ENCODE data around the gene FLYWCH2.
A peak's percentile ranks its signal among the peaks of the same experiment; 100 is the strongest.

FLYWCH2 gene

DNA sequence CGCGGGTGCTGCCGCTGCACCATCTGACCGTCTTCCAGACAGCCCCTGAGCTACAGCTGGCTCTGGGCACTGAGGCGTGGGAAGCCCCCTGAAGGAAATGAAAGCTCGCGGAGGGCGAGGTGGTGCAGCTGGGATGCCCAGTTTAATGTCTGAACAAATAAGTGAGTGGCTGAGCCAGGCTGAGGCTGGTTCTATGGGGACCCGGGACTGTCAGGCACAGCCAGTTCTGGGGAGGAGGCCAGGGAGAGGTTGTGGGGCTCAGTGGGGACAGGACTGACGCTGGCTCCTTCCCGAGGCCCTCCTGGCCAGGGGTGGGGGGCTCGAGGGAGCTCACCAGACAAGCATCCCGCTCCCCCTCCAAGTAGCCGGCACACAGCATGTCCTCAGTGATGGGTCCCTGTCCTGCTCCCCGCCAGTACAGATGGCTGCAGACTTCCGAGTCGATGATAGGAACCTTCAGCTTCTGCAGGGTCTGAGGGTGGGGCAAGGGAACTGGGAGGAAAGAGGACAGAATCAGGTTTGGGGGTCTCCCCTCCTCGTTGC lies 29.4 kb upstream of the FLYWCH2 start:
- no peak overlapping the region for H3K4me3 ChIP-seq (ENCODE audit: low read depth, low read length)
- DNase-seq (ENCODE audit: low read depth) = no peak
- TF ChIP-seq, protein P1, sequence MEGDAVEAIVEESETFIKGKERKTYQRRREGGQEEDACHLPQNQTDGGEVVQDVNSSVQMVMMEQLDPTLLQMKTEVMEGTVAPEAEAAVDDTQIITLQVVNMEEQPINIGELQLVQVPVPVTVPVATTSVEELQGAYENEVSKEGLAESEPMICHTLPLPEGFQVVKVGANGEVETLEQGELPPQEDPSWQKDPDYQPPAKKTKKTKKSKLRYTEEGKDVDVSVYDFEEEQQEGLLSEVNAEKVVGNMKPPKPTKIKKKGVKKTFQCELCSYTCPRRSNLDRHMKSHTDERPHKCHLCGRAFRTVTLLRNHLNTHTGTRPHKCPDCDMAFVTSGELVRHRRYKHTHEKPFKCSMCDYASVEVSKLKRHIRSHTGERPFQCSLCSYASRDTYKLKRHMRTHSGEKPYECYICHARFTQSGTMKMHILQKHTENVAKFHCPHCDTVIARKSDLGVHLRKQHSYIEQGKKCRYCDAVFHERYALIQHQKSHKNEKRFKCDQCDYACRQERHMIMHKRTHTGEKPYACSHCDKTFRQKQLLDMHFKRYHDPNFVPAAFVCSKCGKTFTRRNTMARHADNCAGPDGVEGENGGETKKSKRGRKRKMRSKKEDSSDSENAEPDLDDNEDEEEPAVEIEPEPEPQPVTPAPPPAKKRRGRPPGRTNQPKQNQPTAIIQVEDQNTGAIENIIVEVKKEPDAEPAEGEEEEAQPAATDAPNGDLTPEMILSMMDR (IDR thresholded peaks at IDR 0.05; ENCODE audit: low read depth, low read length) = no peak
- TF ChIP-seq, protein P2, sequence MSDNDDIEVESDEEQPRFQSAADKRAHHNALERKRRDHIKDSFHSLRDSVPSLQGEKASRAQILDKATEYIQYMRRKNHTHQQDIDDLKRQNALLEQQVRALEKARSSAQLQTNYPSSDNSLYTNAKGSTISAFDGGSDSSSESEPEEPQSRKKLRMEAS (IDR thresholded peaks at IDR 0.05; ENCODE audit: low read depth, low read length) = no peak
- TF ChIP-seq POLR2A (IDR thresholded peaks at IDR 0.05; ENCODE audit: extremely low read depth, insufficient read length) (no peak), MYC (IDR thresholded peaks at IDR 0.05; ENCODE audit: low read depth, low read length) (no peak)

DNA sequence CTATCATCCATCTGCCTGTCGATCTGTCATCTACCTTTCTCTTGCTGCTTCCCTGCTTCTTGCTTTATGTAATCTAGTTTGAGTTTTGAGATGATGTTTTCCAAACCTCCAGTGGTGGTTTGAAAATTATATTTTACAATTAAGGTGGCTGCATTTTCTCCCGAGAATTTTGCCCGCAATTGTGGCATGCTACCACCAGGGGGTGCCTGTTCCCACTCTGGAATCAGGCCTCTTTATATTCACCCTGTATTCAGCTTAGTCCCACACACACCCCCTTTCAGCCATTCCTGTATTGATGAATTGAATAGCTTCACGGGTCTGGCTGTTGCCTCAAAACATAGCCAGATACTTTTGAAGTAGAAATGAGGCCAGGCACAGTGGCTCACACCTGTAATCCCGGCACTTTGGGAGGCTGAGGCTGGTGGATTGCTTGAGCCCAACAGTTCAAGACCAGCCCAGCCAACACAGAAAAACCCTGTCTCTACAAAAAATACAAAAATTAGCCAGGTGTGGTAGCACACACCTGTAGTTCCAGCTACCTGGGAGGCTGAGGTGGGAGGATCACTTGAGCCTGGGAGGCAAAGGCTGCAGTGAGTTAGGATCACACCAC lies 28.2 kb upstream of the FLYWCH2 start:
- DNase-seq (ENCODE audit: low read depth) = peak; percentile 28
- no peak overlapping the region for H3K4me3 ChIP-seq (ENCODE audit: low read depth, low read length)
- TF ChIP-seq, protein P2 (IDR thresholded peaks at IDR 0.05; ENCODE audit: low read depth, low read length) = no peak
- TF ChIP-seq, protein P1 (IDR thresholded peaks at IDR 0.05; ENCODE audit: low read depth, low read length) = peak; percentile 68

DNA sequence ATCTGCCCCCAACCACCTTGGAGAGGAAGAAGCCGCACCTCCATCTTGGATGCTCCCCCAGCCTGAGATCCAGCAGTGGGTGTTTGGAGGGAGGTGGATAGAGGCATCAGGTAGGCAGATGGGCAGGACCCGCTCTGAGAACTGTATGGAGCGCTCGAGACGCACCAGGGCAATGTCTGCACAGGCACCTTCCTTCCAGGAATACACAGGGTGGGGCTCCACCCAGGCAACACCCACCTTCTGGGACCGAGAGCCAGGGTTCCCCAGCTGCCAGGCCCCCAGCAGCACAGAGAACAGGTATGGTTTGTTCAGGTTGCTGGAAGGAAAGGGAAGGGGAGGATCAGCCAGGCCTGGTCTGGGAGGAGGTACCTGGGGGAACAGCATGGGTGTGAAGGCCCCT lies 27.5 kb upstream of the FLYWCH2 start:
- TF ChIP-seq, protein P2 (IDR thresholded peaks at IDR 0.05; ENCODE audit: low read depth, low read length) = no peak
- no peak for TF ChIP-seq MYC (IDR thresholded peaks at IDR 0.05; ENCODE audit: low read depth, low read length)
- TF ChIP-seq, protein P1 (IDR thresholded peaks at IDR 0.05; ENCODE audit: low read depth, low read length) = no peak
- no peak for TF ChIP-seq POLR2A (IDR thresholded peaks at IDR 0.05; ENCODE audit: extremely low read depth, insufficient read length)
- no peak overlapping the region for H3K4me3 ChIP-seq (ENCODE audit: low read depth, low read length)
- DNase-seq (ENCODE audit: low read depth) = no peak

DNA sequence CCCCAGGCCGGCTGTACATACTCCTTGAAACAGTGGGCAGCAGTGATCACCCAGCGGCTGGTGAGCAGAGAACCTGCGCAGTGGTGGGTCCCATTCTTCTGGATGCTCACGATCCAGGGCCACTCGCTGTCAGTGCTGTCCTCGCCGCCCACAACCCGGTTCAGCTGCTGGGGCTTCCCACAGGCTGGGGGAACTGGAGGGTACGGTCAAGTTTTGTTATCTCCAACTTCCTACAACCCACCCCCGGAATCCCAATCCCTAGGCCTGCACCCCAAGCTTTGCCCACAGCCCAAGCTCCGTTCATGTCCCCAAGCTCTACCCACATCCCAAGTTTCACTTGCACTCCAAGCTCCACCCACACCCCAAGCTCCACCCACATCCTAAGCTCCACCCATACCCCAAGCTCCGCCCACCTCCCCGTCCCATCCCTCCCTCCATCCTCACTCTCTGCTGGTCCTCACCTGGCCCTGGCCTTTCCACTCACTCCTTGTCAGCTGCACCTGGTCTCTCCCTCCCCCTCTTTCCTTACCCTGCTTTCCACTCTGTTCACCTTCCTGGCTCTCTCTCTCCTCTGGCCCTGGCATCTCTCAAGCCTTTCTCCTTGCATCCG lies 26.8 kb upstream of the FLYWCH2 start:
- no peak overlapping the region for H3K4me3 ChIP-seq (ENCODE audit: low read depth, low read length)
- DNase-seq (ENCODE audit: low read depth) = no peak
- TF ChIP-seq, protein P1 (IDR thresholded peaks at IDR 0.05; ENCODE audit: low read depth, low read length) = no peak
- TF ChIP-seq, protein P2 (IDR thresholded peaks at IDR 0.05; ENCODE audit: low read depth, low read length) = no peak
- TF ChIP-seq MYC (IDR thresholded peaks at IDR 0.05; ENCODE audit: low read depth, low read length) = no peak
- no peak for TF ChIP-seq POLR2A (IDR thresholded peaks at IDR 0.05; ENCODE audit: extremely low read depth, insufficient read length)

DNA sequence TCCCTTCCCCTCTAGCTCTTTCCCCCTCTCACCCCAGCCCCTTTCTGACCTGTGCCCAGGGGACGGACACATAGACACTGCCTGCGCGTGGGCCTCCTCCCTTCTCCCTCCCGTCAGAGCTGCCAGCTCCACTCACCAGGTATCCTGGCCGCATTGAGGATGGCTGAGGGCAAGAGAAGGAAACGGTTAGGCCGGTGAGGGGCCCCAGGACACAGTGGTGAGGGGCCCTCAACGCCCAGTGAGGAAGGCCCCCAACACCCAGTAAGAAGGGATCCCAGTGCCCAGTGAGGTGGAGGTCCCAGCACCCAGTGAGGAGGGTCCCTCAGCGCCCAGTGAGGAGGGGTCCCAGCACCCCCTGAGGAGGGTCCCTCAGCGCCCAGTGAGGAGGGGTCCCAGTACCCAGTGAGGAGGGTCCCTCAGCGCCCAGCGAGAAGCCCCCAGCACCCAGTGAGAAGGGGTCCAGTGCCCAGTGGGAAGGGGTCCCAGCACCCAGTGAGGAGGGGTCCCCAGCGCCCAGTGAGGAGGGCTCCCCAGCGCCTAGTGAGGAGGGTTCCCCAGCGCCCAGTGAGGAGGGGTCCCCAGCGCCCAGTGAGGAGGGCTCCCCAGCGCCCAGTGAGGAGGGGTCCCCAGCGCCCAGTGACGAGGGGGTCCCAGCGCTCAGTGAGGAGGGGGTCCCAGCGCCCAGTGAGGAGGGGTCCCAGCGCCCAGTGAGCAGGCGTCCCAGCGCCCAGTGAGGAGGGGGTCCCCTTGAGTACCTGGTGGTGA lies 26.1 kb upstream of the FLYWCH2 start:
- no peak for DNase-seq (ENCODE audit: low read depth)
- TF ChIP-seq, protein P2 (IDR thresholded peaks at IDR 0.05; ENCODE audit: low read depth, low read length) = no peak
- TF ChIP-seq MYC (IDR thresholded peaks at IDR 0.05; ENCODE audit: low read depth, low read length) (no peak), POLR2A (IDR thresholded peaks at IDR 0.05; ENCODE audit: extremely low read depth, insufficient read length) (no peak)
- TF ChIP-seq, protein P1 (IDR thresholded peaks at IDR 0.05; ENCODE audit: low read depth, low read length) = no peak
- no peak overlapping the region for H3K4me3 ChIP-seq (ENCODE audit: low read depth, low read length)

Data from NB4 (cell line).